SK-N-SH (cell line): Measurements from ENCODE around the gene ZNF18. TPM values are rescaled to one million over a fixed set of nuclear protein-coding genes. Genes with fewer than 3 reads are reported as not detected.

ENCODE experiments used
- CTCF ChIA-PET: fragments of 300-600, 350-600 bp; formaldehyde crosslinking; extraction: SDS; loops from one replicate; lab custom pipeline; 2021; lab: Yijun Ruan, JAX
- POLR2A ChIA-PET: fragments of 350-600 bp; sonication (Branson Sonifier 250); formaldehyde crosslinking; extraction: SDS; loops from one replicate; lab custom pipeline; 2020; ENCODE audit warnings: antibody characterized with exemption, inconsistent platforms; lab: Yijun Ruan, JAX
- DNase-seq: peaks from one replicate; pipeline ENCODE4 v3.0.0; 2012
- H2AFZ ChIP-seq: fragments of 200-600 bp; sonication (generic); 2 replicates; pipeline ENCODE4 v1.8.1; 2016; ENCODE audit warnings: antibody characterized with exemption, mild to moderate bottlenecking, low read depth
- H3F3A ChIP-seq: fragments of 200-600 bp; sonication (generic); replicated peaks from 2 replicates; pipeline ENCODE3; 2016; ENCODE audit warnings: antibody characterized with exemption, mild to moderate bottlenecking; ENCODE audit not compliant: insufficient read depth
- H3K27ac ChIP-seq, 2 experiments: fragments of 200-500 bp in 1 of 2; fragments of 200-600 bp in 1 of 2; sonication (Bioruptor generic) in 1 of 2; sonication (generic), shearing (Covaris generic) in 1 of 2; 2 replicates each; pipeline versions ENCODE4 v1.5.1 to v1.6.1; 2014 to 2016; ENCODE audit warnings: low read depth in 2 of 2, inconsistent platforms in 1 of 2, low read length in 1 of 2, mild to moderate bottlenecking in 1 of 2, mixed read lengths in 1 of 2
- H3K27me3 ChIP-seq: fragments of 200-600 bp; sonication (generic), shearing (Covaris generic); 2 replicates; pipeline ENCODE4 v1.6.1; 2016; ENCODE audit warnings: mixed run types; ENCODE audit not compliant: insufficient read depth
- H3K36me3 ChIP-seq, 2 experiments: fragments of 200-500 bp in 1 of 2; fragments of 200-600 bp in 1 of 2; sonication (Bioruptor generic) in 1 of 2; sonication (generic) in 1 of 2; replicated peaks in 1 of 2; 2 replicates each; pipeline versions ENCODE3 to v1.5.1; 2014 to 2016; ENCODE audit warnings: low read length in 1 of 2, mild to moderate bottlenecking in 1 of 2; ENCODE audit not compliant: insufficient read depth in 2 of 2, control insufficient read depth in 1 of 2
- H3K4me1 ChIP-seq, 2 experiments: fragments of 200-500 bp in 1 of 2; fragments of 200-600 bp in 1 of 2; sonication (Bioruptor generic) in 1 of 2; sonication (generic), shearing (Covaris generic) in 1 of 2; 2 replicates each; pipeline versions ENCODE4 v1.5.1 to v1.6.1; 2014 to 2016; ENCODE audit warnings: low read depth in 1 of 2, low read length in 1 of 2, mixed run types in 1 of 2; ENCODE audit not compliant: insufficient read depth in 2 of 2, control insufficient read depth in 1 of 2
- H3K4me2 ChIP-seq: fragments of 200-600 bp; sonication (generic), shearing (Covaris generic); 2 replicates; pipeline ENCODE4 v1.6.1; 2017; ENCODE audit warnings: mixed run types
- H3K4me3 ChIP-seq, 2 experiments: fragments of 200-500 bp in 1 of 2; fragments of 200-600 bp in 1 of 2; sonication (Bioruptor generic) in 1 of 2; sonication (generic), shearing (Covaris generic) in 1 of 2; 2 replicates each; pipeline versions ENCODE4 v1.5.1 to v1.8.1; 2014 to 2016; ENCODE audit warnings: low read depth in 2 of 2, inconsistent platforms in 1 of 2, low read length in 1 of 2, mild to moderate bottlenecking in 1 of 2, mixed read lengths in 1 of 2, moderate library complexity in 1 of 2
- H3K79me2 ChIP-seq: fragments of 200-600 bp; sonication (generic); 2 replicates; pipeline ENCODE4 v1.8.1; 2017; ENCODE audit warnings: mild to moderate bottlenecking; ENCODE audit not compliant: insufficient read depth
- H3K9ac ChIP-seq: fragments of 200-600 bp; sonication (generic); 2 replicates; pipeline ENCODE4 v1.6.1; 2017; ENCODE audit warnings: mixed run types
- H3K9me2 ChIP-seq: fragments of 200-600 bp; sonication (generic); 2 replicates; pipeline ENCODE4 v1.6.1; 2017; ENCODE audit warnings: mixed run types
- H3K9me3 ChIP-seq: fragments of 200-600 bp; sonication (generic); 2 replicates; pipeline ENCODE4 v1.6.1; 2017; ENCODE audit warnings: mixed run types, mild to moderate bottlenecking, moderate library complexity
- H4K20me1 ChIP-seq: fragments of 200-600 bp; sonication (generic); 2 replicates; pipeline ENCODE4 v1.6.1; 2017; ENCODE audit warnings: mild to moderate bottlenecking, mixed run types; ENCODE audit not compliant: insufficient read depth
- CHD2 ChIP-seq: fragments of 150-350 bp; IDR thresholded peaks from 2 replicates; pipeline ENCODE4 v1.6.1; 2018; ENCODE audit warnings: low read length; ENCODE audit not compliant: partially characterized antibody
- GATA2 ChIP-seq: sonication (generic); formaldehyde crosslinking; IDR thresholded peaks from 2 replicates; pipeline ENCODE4 v1.5.0; 2020; ENCODE audit warnings: mild to moderate bottlenecking, missing genetic modification reagents
- TEAD4 ChIP-seq: IDR thresholded peaks from 2 replicates; pipeline ENCODE4 v1.4.0; 2012; ENCODE audit warnings: mild to moderate bottlenecking, borderline replicate concordance; ENCODE audit not compliant: insufficient read depth
- WGBS: methylation state at CpG from one replicate; pipeline ENCODE4 v1.1.6; 2017; ENCODE audit warnings: low lambda C conversion rate; 5-methylcytosine and 5-hydroxymethylcytosine counted together
- polyA plus RNA-seq, 3 experiments: library from polyadenylated mRNA; depleted of rRNA; stranded (reverse); fragments of >200 nt; gene quantifications; 2 replicates each; pipeline ENCODE4 v1.2.3, GENCODE V29; 2012
- small RNA-seq, 7 experiments: library from RNA; depleted of rRNA; stranded (forward); fragments of <200 nt; gene quantifications; one replicate each; pipeline ENCODE3, GENCODE V24; 2012

Gene ZNF18
- polyA plus RNA-seq, 1 of the 3 experiments (the other 2 are of a cell fraction), result 3.2 TPM

DNA sequence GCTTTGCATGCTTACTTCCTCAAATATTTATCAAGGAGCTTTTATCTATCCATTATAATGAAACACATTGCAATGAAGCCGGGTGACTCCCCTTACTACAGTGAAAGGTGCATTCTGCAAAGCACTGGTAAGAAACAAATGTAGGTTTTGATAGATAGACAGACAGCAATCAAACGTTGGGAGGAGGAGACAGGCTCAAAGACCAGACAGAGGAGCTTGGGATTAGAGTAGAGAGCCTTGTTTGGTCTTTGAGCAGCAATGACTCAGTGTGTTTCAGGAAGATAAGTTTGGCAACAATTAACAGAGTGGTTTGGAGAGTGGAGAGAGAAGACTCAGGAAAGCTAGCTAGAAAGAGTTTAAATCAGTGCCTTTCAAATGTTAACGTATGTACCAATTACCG lies 68.8 kb downstream of the ZNF18 start:
- ChIA-PET CTCF (no interaction called here), POLR2A (no interaction called here)

More for the DNA sequence above, 68.8 kb downstream of the ZNF18 start:
- Histone ChIP-seq H3K36me3 (no peaks in the 10 kb centered on the region), H3K79me2 (no peaks in the 10 kb centered on the region), H3K9me2 (no peaks in the 10 kb centered on the region), H3K4me1 (no peaks in the 10 kb centered on the region), H3K4me2 (no peak overlapping the region), H3K9ac (no peak overlapping the region), H4K20me1 (no peaks in the 10 kb centered on the region), H3K27ac (no peak overlapping the region), H3F3A (no peaks in the 10 kb centered on the region), H2AFZ (no peak overlapping the region), H3K27me3 (no peaks in the 10 kb centered on the region), H3K4me3 (no peak overlapping the region), H3K9me3 (no peaks in the 10 kb centered on the region)
- no peak for TF ChIP-seq CHD2
- no peak for TF ChIP-seq TEAD4
- TF ChIP-seq GATA2 (CRISPR knock-in tag), result no peak
- 34% methylated on average over 4 of the region's 4 CpGs for WGBS
- DNase-seq, result no peak

Small RNA genes lying within 50 kb of the gene (small RNA-seq; reads per million reads assigned to genes)
- gene RNU11-2P, result 0 reads per million in 7 experiments

Other genes with a start within 250 kb of the ZNF18 start
- gene MAP2K4, start 23.4 kb upstream of the ZNF18 start, polyA plus RNA-seq (2012; rRNA removed), result 10.6 and 14.0 TPM in 2 replicates